ENCODE data around the gene NPIPB2. TPM values are rescaled to one million over a fixed set of nuclear protein-coding genes. Genes with fewer than 3 reads are reported as not detected.

NPIPB2 gene
- total and polyA plus RNA-seq, 2 of the 8 experiments (the other 6 are each of a cell fraction or from before 2014, with no cell fraction given), result 7.5 to 8.3 TPM

DNA sequence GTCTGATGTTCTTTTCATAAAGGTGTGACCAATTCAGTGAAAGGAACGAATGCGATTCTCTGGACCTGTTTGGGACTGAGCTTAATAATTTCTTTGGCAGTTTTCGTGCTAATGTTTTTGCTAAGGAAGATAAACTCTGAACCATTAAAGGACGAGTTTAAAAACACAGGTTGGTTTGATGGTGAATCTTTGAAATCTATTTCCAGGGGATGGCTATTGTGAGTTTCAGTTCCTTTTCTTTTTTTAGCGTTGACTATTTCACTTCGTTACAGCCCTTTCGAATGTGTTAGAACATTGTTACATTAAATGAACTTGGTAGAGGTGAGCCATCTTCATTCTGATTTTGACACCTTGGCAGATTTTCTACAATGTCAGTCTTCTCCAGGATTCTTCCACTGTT is 24.3 kb upstream of the NPIPB2 start:
- WGBS, 2 experiments (ENCODE audit: extremely low coverage in 1 of 2, insufficient coverage in 1 of 2, insufficient read length in 1 of 2, insufficient replicate concordance in 2 of 2, low coverage in 1 of 2, low lambda C conversion rate in 2 of 2, missing lambda C conversion rate in 1 of 2), result 89% methylated on average over 7 of the region's 7 CpGs; no CpG with 5 or more reads in 1 of the 2 experiments
- ChIA-PET POLR2A (ENCODE audit: partially characterized antibody) (no interaction called here), CTCF (ENCODE audit: partially characterized antibody) (interaction anchor here (0.7 to 3.2 kb wide), 3 partner anchors 17 to 102 kb away, joined by 3 to 12 read pairs (median 8); no protein-coding TSS in a partner anchor)
- Histone ChIP-seq H2AK5ac (ENCODE audit: low read depth, low read length) (no peak overlapping the region), H3K56ac (replicated peaks; ENCODE audit: insufficient read length, low read depth, low read length) (no peak overlapping the region), H3K27ac (ENCODE audit: low read depth, low read length) (no peak overlapping the region), H2BK12ac (ENCODE audit: low read depth, low read length) (no peak overlapping the region), H3K27me3 (replicated peaks in 1 of 4; ENCODE audit: control insufficient read depth in 3 of 4, extremely low read depth in 1 of 4, insufficient read depth in 3 of 4, low read length in 3 of 4) (no peaks in the 10 kb centered on the region), H2BK20ac (ENCODE audit: low read length) (no peak overlapping the region), H3K79me2 (ENCODE audit: control insufficient read depth in 1 of 2, insufficient read depth in 2 of 2, low read length in 2 of 2) (no peaks in the 10 kb centered on the region), H3K14ac (ENCODE audit: insufficient read length) (no peak overlapping the region), H2BK5ac (ENCODE audit: low read depth, low read length) (no peak overlapping the region), H3K23me2 (ENCODE audit: low read depth, low read length) (no peaks in the 10 kb centered on the region), H3K9me3 (ENCODE audit: insufficient read depth in 2 of 2, low read depth in 1 of 2, low read length in 1 of 2) (no peaks in the 10 kb centered on the region), H3K4ac (replicated peaks; ENCODE audit: insufficient read length, low read depth, low read length) (no peak overlapping the region), H3K4me2 (ENCODE audit: insufficient read depth in 1 of 2, low read depth in 2 of 2, low read length in 2 of 2) (no peak overlapping the region), H2BK15ac (ENCODE audit: low read length) (no peak overlapping the region), H3K4me3 (ENCODE audit: extremely low read depth in 1 of 4, insufficient read depth in 2 of 4, low read depth in 3 of 4, low read length in 4 of 4) (no peak overlapping the region), H3K36me3 (ENCODE audit: control insufficient read depth in 2 of 4, insufficient read depth in 4 of 4, low read length in 3 of 4) (no peaks in the 10 kb centered on the region), H4K8ac (ENCODE audit: extremely low read depth, insufficient read depth, low read length) (no peak overlapping the region), H4K91ac (replicated peaks; ENCODE audit: insufficient read length, low read length) (no peak overlapping the region), H3K18ac (ENCODE audit: extremely low read depth, low read length) (no peak overlapping the region), H3K9ac (replicated peaks in 1 of 4; ENCODE audit: extremely low read depth in 1 of 4, low read depth in 3 of 4, low read length in 3 of 4) (no peak overlapping the region), H3K79me1 (ENCODE audit: low read depth, low read length) (no peaks in the 10 kb centered on the region), H4K5ac (ENCODE audit: insufficient read length, low read depth, low read length) (no peak overlapping the region), H3K23ac (ENCODE audit: insufficient read length) (no peak overlapping the region), H2AFZ (ENCODE audit: low read length) (no peak overlapping the region), H3K4me1 (replicated peaks in 1 of 4; ENCODE audit: control insufficient read depth in 3 of 4, insufficient read depth in 4 of 4, low read length in 3 of 4) (no peaks in the 10 kb centered on the region), H4K20me1 (replicated peaks in 1 of 2; ENCODE audit: control insufficient read depth in 1 of 2, insufficient read depth in 2 of 2, low read length in 2 of 2) (peaks cover 0 to 2% of the 10 kb centered on the region in 2 experiments), H2BK120ac (replicated peaks; ENCODE audit: low read depth, low read length) (no peak overlapping the region)
- FAIRE-seq (no peak), DNase-seq (ENCODE audit: low read depth in 1 of 2, low spot score in 2 of 2) (no peak)
- TF ChIP-seq RXRA (IDR thresholded peaks at IDR 0.05; ENCODE audit: insufficient read depth, low read depth, low read length), result no peak
- no peak for TF ChIP-seq TBP (IDR thresholded peaks at IDR 0.05; ENCODE audit: low read depth, low read length)
- no peak for TF ChIP-seq PHF8 (conservative IDR thresholded peaks at IDR 0.05; ENCODE audit: low read depth, low read length)
- TF ChIP-seq SP1 (IDR thresholded peaks at IDR 0.05; ENCODE audit: low read depth, low read length), result no peak
- TF ChIP-seq, protein P1, sequence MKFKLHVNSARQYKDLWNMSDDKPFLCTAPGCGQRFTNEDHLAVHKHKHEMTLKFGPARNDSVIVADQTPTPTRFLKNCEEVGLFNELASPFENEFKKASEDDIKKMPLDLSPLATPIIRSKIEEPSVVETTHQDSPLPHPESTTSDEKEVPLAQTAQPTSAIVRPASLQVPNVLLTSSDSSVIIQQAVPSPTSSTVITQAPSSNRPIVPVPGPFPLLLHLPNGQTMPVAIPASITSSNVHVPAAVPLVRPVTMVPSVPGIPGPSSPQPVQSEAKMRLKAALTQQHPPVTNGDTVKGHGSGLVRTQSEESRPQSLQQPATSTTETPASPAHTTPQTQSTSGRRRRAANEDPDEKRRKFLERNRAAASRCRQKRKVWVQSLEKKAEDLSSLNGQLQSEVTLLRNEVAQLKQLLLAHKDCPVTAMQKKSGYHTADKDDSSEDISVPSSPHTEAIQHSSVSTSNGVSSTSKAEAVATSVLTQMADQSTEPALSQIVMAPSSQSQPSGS (IDR thresholded peaks at IDR 0.05; ENCODE audit: low read length), result no peak
- TF ChIP-seq CREB1 (IDR thresholded peaks at IDR 0.05), result no peak
- TF ChIP-seq POLR2A (IDR thresholded peaks at IDR 0.05; ENCODE audit: control extremely low read depth in 1 of 2, low read depth in 2 of 2, low read length in 2 of 2), result no peak
- no peak for TF ChIP-seq RNF2 (IDR thresholded peaks at IDR 0.05; ENCODE audit: borderline replicate concordance, low read depth, low read length, missing control alignments, poor library complexity, severe bottlenecking)

Data from H1 (cell line).